Transverse colon (tissue), 4 donors: Measurements from ENCODE around the gene CHMP3. TPM values are rescaled to one million over a fixed set of nuclear protein-coding genes. Genes with fewer than 3 reads are reported as not detected.

Experiments
- DNase-seq: peaks from one replicate; pipeline ENCODE4 v3.0.0-alpha.2; 2019
- H3K27ac ChIP-seq, 4 donors: fragments of 200-600 bp; sonication (generic); 2 replicates each; pipeline ENCODE4 v1.5.1; 2016 to 2018; ENCODE audit warnings: inconsistent platforms in 4 of 4
- H3K27me3 ChIP-seq: fragments of 200-600 bp; sonication (generic); 2 replicates; pipeline ENCODE4 v1.5.1; 2017; ENCODE audit warnings: inconsistent platforms
- H3K36me3 ChIP-seq, 4 donors: fragments of 200-600 bp; sonication (generic); 2 replicates each; pipeline ENCODE4 v1.5.1; 2017 to 2019; ENCODE audit warnings: inconsistent platforms in 4 of 4
- H3K4me1 ChIP-seq, 4 donors: fragments of 200-600 bp; sonication (generic); 2 replicates each; pipeline ENCODE4 v1.5.1; 2017 to 2020; ENCODE audit warnings: inconsistent platforms in 4 of 4
- H3K4me3 ChIP-seq, 4 donors: fragments of 200-600 bp; sonication (generic); 1 replicate in 1 of 4; 2 replicates in 3 of 4; pipeline versions ENCODE4 v1.5.1 to v1.6.1; 2017 to 2019; ENCODE audit warnings: inconsistent platforms in 4 of 4
- H3K9me3 ChIP-seq, 2 donors: fragments of 200-600 bp; sonication (generic); 2 replicates each; pipeline ENCODE4 v1.5.1; 2017 to 2019; ENCODE audit warnings: inconsistent platforms in 2 of 2
- EP300 ChIP-seq: sonication (generic); formaldehyde crosslinking; IDR thresholded peaks from one replicate; pipeline ENCODE4 v1.6.1; 2017; ENCODE audit warnings: antibody characterized with exemption, low read depth
- POLR2A ChIP-seq: fragments of 450-650 bp; IDR thresholded peaks from one replicate; pipeline ENCODE4 v1.6.1; 2016; ENCODE audit warnings: antibody characterized with exemption, mild to moderate bottlenecking, moderate library complexity
- POLR2AphosphoS5 ChIP-seq, 3 donors: sonication (generic); formaldehyde crosslinking; IDR thresholded peaks; one replicate each; pipeline ENCODE4 v1.6.1; 2016; ENCODE audit warnings: antibody characterized with exemption in 3 of 3
- WGBS, 2 donors: methylation state at CpG; one replicate each; pipeline ENCODE4 v1.1.5; 2018; ENCODE audit warnings: low coverage in 1 of 2; 5-methylcytosine and 5-hydroxymethylcytosine counted together
- in situ Hi-C, 4 donors: fragments of 200-750 bp; cut with MboI; loops; one replicate each; pipeline versions ENCODE4 v1.15.0 to v1.15.1; 2017; ENCODE audit warnings: low sequenced_read_pairs in 3 of 4, low pct_ligation_motif_present in 1 of 4, low pct_unique_long_range_greater_than_20kb in 1 of 4
- intact Hi-C: fragments of 100-400 bp; cut with DNase I; formaldehyde crosslinking; loops from one replicate; pipeline ENCODE4 v1.15.1; 2023; ENCODE audit warnings: low total_unique reads
- total RNA-seq, 4 donors: library from RNA; depleted of rRNA; stranded (reverse); fragments of >200 nt; gene quantifications; one replicate each; pipeline ENCODE4 v1.1.0, GENCODE V29; 2016
- TF ChIP-seq, protein P1 (sequence below), 5 experiments: fragments of 200-600 bp in 3 of 5; fragments of 450-650 bp in 2 of 5; sonication (generic) in 3 of 5; IDR thresholded peaks; 1 replicate in 2 of 5; 2 replicates in 3 of 5; pipeline ENCODE4 v1.5.1; 2016 to 2017; ENCODE audit warnings: antibody characterized with exemption in 5 of 5, inconsistent platforms in 3 of 5, mild to moderate bottlenecking in 2 of 5, moderate library complexity in 1 of 5

Gene CHMP3
- 100 to 1,000 TPM in 2 of 4 donors, 10 to 100 TPM in 2; 83.8 to 200 (median 101) TPM for total RNA-seq

GRCh38 chr2:86562922-86563649, at the start of gene CHMP3:
CHMP3 (minus strand) TSS chr2:86563443; CDS start chr2:86563348, 95 bp downstream.
- no peaks in the 10 kb centered on the region for H3K9me3 ChIP-seq
- no peaks in the 10 kb centered on the region for H3K27me3 ChIP-seq
- H3K27ac ChIP-seq = peak within 1 kb of the TSS; percentile 97 to 98 (median 98)
- H3K4me1 ChIP-seq = peaks cover 0 to 23% (median 10%) of the 10 kb centered on the region in 4 donors
- peak within 1 kb of the TSS; percentile 67 to 82 (median 70) for H3K4me3 ChIP-seq
- TF ChIP-seq, protein P1, sequence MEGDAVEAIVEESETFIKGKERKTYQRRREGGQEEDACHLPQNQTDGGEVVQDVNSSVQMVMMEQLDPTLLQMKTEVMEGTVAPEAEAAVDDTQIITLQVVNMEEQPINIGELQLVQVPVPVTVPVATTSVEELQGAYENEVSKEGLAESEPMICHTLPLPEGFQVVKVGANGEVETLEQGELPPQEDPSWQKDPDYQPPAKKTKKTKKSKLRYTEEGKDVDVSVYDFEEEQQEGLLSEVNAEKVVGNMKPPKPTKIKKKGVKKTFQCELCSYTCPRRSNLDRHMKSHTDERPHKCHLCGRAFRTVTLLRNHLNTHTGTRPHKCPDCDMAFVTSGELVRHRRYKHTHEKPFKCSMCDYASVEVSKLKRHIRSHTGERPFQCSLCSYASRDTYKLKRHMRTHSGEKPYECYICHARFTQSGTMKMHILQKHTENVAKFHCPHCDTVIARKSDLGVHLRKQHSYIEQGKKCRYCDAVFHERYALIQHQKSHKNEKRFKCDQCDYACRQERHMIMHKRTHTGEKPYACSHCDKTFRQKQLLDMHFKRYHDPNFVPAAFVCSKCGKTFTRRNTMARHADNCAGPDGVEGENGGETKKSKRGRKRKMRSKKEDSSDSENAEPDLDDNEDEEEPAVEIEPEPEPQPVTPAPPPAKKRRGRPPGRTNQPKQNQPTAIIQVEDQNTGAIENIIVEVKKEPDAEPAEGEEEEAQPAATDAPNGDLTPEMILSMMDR (IDR thresholded peaks at IDR 0.05) = peak in 1 of 5 experiments; percentile 15
- TF ChIP-seq POLR2AphosphoS5 (IDR thresholded peaks at IDR 0.05) = peak; percentile 47 to 88 (median 81)
- TF ChIP-seq EP300 = no peak
- TF ChIP-seq POLR2A = peak; percentile 89
- intact Hi-C loops (no loop called here), in situ Hi-C loops (loop anchor here in 2 of 4 donors (10.0 to 25.0 kb wide), 2 partner anchors 62 to 124 kb away; partner anchors contain the start of gene RNF103 (in 1 of the 2))
- DNase-seq = peak; percentile 97
- no peaks in the 10 kb centered on the region for H3K36me3 ChIP-seq
- 0% methylated on average over 52 of the region's 57 CpGs; no CpG with 5 or more reads in 1 of the 2 donors for WGBS, 2 donors

DNA sequence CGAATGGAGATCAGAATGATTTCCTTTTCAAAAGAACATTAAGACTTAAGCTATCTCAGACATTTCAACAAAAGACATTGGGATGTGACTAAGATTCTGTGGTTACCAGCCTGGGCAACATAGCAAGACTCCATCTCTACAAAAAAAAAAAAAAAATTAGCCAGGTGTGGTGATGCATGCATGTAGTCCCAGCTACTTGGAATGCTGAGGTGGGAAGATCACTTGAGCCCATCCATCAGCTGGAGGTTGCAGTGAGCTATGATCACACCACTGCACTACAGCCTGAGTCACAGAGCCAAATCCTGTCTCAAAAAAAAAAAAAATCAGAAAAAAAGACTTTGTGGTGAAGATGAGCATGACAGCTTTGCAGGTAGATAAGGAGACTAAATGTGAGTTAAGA, 47.6 kb upstream of the CHMP3 start:
- 75 to 100% methylated on average over 1 of the region's 1 CpG for WGBS, 2 donors
- in situ Hi-C loops = no loop called here
- DNase-seq = no peak

GRCh38 chr2:86608832-86609410, 45.7 kb upstream of the CHMP3 start:
- in situ Hi-C loops (no loop called here), intact Hi-C loops (loop anchor here (1.0 kb wide), 1 partner anchor 35 kb away; no protein-coding TSS in a partner anchor)
- WGBS, 2 donors = 89 to 100% methylated on average over 1 to 2 of the region's 2 CpGs
- H3K9me3 ChIP-seq = no peaks in the 10 kb centered on the region
- peaks cover 0 to 82% (median 27%) of the 10 kb centered on the region in 4 donors for H3K36me3 ChIP-seq
- no peak overlapping the region for H3K4me3 ChIP-seq
- DNase-seq = no peak
- H3K27ac ChIP-seq = no peak overlapping the region
- TF ChIP-seq POLR2AphosphoS5 (IDR thresholded peaks at IDR 0.05) (no peak), EP300 (no peak), POLR2A (no peak)
- TF ChIP-seq, protein P1 (IDR thresholded peaks at IDR 0.05) = no peak
- H3K4me1 ChIP-seq = no peaks in the 10 kb centered on the region
- no peaks in the 10 kb centered on the region for H3K27me3 ChIP-seq

More for the DNA sequence above, 47.6 kb upstream of the CHMP3 start:
- Histone ChIP-seq H3K4me1 (peaks cover 0 to 5% (median 0%) of the 10 kb centered on the region in 4 donors), H3K36me3 (peaks cover 0 to 70% (median 21%) of the 10 kb centered on the region in 4 donors), H3K4me3 (no peak overlapping the region), H3K27me3 (no peaks in the 10 kb centered on the region), H3K9me3 (no peaks in the 10 kb centered on the region), H3K27ac (no peak overlapping the region)
- TF ChIP-seq, protein P1 (IDR thresholded peaks at IDR 0.05) = no peak
- TF ChIP-seq EP300 = no peak
- no peak for TF ChIP-seq POLR2AphosphoS5 (IDR thresholded peaks at IDR 0.05)
- intact Hi-C loops = no loop called here

DNA sequence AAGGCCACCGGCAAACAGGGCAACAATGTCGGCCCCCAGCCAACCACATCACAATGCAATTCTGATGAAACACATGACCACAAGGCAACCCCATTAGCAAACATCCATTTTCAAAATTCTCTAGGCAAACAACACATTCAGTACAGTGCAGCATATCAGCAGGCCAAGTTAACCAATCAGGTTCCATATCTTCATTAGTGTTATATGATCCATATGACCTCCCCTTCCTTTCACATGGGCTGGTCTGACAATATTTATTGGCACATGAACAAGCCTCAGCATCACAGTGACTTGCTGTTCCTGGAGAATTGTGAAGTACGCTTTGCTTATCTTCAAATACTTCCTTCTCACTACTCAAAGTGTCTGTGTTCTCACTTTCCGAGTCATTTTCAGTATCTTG, 40.7 kb upstream of the CHMP3 start:
- intact Hi-C loops (no loop called here), in situ Hi-C loops (no loop called here)
- H3K27ac ChIP-seq = no peak overlapping the region
- peak; percentile 5 for TF ChIP-seq POLR2A
- no peak for TF ChIP-seq EP300
- no peak for DNase-seq
- no peaks in the 10 kb centered on the region for H3K9me3 ChIP-seq
- 91 to 96% methylated on average over 2 to 4 of the region's 4 CpGs for WGBS, 2 donors
- H3K4me3 ChIP-seq = no peak overlapping the region
- H3K4me1 ChIP-seq = no peaks in the 10 kb centered on the region
- H3K36me3 ChIP-seq = peaks cover 0 to 45% (median 16%) of the 10 kb centered on the region in 4 donors
- no peaks in the 10 kb centered on the region for H3K27me3 ChIP-seq
